Suppressor macrophage treated with lipopolysaccharide for 4 hours (primary cell): ENCODE measurements around the gene C19orf12.
"Not testable (repeated sequence)": the region's sequence is repeated elsewhere in the genome, so short reads cannot be mapped to it uniquely, and the experiment has no call there.

ENCODE experiments used
- DNase-seq: peaks from one replicate; pipeline ENCODE4 v3.0.0-alpha.2; 2020

The C19orf12 gene

DNA sequence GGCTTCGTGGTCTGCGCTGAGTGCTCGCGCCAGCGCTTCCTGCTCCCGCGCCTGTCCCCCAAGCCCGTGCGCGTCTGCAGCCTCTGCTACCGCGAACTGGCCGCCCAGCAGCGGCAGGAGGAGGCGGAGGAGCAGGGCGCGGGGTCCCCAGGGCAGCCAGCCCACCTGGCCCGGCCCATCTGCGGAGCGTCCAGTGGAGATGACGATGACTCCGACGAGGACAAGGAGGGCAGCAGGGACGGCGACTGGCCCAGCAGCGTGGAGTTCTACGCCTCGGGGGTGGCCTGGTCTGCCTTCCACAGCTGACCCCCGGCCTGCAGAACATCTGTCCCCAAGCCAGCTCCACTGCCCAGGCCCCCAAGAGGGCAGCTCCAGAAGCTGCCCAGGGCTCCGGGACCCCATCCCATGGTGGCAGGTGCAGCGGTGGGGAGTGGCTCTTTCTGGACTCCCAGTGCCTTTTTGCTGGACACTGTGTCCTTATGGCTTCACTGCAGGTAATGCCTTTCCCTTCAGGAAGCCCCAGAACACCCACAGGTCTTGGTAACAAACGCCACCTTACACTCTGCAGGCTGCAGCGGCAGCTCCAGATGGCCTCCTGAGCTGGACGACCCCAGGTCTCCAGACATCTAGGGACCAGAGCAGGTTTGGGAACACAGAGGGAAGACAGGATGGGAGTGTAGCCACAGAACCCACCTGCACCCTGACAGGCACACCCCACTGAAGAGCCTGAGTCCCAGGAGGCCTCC lies 40.5 kb downstream of the C19orf12 start:
- DNase-seq = no peak

DNA sequence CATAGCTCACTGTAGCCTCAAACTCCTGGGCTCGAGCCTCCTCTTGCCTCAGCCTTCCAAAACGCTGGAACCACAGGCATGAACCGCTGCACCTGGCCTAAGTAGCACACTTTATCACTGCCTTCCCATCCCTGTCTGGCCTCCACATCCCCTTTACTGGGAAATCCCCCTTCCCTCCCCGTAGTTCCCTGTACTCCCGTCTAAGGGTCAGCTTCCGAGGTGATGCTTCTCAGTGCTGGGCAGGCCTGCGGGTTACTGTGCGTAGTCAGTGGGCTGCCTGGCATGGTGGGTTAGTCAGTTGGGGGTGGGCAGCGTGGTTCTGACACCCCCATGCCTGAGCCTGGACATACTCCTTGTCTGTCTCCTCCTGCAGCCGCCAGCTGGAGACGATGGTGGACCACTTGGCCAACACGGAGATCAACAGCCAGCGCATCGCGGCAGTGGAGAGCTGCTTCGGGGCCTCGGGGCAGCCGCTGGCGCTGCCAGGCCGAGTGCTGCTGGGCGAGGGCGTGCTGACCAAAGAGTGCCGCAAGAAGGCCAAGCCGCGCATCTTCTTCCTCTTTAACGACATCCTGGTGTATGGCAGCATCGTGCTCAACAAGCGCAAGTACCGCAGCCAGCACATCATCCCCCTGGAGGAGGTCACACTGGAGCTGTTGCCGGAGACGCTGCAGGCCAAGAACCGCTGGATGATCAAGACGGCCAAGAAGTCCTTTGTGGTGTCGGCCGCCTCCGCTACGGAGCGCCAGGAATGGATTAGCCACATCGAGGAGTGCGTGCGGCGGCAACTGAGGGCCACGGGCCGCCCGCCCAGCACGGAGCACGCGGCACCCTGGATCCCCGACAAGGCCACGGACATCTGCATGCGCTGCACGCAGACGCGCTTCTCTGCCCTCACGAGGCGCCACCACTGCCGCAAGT lies 41.4 kb downstream of the C19orf12 start:
- no peak for DNase-seq

DNA sequence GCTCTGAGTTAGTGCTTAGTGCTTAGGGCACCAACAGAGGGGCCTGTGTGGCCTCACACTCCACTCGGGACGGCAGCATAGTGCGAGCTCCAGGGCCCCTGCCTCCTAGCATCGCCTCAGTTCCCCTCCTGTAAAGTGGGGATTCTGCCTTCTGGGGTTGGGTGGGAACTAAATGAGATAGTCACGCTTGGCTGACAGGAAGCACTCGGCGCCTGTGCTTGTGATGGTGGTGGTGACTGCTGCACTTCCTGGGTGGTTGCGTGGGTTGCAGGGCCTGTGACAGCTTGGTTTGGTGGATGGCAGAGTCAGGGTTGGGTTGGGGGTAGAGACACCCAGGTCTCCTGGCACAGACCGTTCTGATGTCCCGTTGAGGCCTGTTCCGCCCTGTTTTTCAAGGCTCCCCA lies 42.1 kb downstream of the C19orf12 start:
- DNase-seq = peak; percentile 38

DNA sequence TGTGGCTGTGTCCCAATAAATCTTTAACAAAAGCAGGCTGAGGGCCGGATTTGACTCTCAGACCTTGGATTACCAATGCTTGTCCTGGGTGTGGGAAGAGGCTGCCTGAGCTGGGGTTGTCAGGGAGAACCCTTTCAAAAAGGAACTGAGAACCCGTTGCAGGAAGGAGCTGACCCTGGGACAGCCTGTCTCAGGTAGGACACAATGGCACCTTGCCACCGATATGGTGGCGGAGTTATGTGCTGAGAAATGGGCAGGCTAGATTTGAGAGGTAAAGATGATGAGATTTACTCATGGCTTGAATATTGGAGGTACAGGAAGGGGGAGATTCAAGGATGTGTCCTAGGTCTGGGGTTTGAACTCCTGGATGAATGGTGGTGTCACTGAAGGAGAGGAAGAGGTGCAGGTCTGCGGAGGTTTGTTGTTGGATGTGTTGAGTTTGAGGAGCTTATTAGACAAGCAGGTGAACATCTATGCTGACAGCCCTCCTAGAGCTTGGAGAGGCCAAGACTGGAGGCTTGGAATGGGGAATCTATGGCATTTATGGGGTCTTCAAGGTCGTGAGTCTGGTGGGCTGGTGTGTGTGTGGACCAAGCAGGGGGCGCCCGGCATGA lies 42.6 kb downstream of the C19orf12 start:
- DNase-seq = no peak

DNA sequence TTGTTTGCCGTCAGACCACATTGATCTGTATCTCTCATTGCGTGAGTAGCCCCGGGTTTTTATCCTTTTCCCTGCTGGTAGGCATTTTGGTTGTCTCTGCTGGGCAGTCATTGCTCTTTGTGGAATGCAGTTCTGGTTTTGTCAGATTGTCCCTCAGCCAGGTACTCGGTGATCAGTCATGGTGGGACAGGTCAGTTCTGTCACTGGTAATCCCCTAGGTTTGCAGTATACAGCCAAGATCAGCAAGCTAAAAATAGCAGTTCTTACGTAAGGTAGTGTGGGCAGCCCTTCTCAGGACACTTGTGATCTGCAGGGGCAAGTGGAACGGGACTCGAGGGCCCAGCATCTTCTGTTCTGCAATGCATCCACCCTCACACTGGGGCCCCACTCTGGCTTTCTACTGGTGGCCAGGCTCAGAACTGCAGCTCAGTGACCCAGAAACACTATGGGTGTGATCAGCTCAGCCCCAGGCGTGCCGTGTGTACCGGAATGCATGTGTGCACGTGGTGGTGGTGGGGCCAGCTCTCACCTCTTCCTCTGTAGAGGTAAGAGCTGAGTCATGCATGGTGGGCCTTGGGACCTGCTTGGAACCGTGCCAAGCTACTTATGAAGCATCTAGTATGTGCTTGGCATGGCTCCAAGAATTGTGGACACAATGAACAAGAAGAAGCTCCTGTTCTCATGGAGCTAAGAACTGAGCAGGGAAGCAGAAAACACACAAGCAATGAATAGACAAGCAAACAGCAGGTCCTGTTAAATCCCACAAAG lies 43.5 kb downstream of the C19orf12 start:
- peak; percentile 27 for DNase-seq

DNA sequence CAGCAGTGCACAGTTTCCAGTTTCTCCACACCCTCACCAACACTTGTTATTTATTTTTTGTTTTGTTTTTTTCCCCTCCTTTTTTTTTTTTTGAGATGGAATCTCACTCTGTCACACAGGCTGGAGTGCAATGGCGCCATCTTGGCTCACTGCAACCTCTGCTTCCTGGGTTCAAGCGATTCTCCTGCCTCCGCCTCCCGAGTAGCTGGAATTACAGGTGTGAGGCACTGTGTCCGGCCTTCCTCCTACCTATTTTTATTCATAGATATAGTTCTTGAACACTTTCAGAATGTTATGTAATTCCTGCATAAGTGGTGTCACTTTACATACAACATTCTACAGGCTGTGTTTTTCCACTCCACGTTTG lies 44.1 kb downstream of the C19orf12 start:
- not testable (repeated sequence) for DNase-seq

DNA sequence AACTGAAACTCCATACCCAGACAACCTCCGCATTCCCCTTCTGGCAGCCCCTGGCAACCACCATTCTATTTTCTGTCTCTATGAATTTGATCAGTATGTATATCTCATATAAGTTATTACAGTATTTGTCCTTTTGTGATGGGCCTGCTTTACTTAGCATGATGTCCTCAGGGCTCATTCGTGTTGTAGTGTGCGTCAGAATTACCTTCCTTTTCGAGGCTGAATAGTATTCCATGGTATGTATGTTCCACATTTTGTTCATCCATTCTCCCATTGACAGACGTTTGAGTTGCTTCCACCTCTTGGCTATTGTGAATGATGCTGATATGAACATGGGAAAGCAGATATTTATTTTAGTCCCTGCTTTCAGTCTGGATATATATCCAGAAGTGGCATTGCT lies 44.8 kb downstream of the C19orf12 start:
- no peak for DNase-seq

DNA sequence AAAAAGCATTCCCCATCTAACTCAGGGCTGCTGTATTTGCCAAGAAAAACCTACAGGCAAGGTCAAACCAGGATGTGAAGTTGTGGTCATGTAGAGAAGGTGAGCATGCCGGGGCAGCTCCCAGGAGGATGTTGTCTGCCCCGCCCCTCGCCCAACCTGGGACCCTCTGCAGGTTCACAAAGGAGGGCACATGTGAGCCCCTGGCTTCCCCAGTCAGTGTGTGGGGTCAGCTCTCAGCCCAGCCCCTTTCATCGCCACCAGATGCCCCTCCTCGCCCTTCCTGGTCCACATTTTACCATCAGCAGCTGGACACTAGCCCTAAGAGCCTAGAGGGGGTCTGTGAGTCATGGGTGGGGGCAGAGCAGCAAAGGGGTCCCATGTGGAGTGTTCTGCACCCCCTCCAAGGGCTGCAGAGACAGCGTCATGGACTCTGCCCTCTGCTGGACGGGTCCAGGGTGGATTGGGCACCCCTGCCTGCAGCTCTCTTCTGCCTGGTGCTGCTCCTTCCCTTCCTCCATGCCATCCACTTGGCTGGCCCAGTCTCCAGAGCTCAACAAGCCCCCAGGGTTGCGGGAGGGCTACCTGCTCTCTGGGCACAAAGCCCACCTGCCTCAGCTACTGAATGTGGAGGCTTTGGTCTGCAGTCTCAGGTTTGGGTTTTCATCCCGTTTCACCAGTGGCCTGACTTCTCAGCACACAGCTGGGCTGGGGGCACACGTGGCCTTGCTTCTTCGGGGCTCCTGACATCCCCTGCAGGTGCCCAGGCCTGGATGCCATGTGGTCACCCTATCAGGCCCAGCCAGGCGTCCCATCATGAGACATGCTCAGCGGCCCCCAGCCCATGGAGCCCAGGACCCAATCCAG lies 46.1 kb downstream of the C19orf12 start:
- no peak for DNase-seq

DNA sequence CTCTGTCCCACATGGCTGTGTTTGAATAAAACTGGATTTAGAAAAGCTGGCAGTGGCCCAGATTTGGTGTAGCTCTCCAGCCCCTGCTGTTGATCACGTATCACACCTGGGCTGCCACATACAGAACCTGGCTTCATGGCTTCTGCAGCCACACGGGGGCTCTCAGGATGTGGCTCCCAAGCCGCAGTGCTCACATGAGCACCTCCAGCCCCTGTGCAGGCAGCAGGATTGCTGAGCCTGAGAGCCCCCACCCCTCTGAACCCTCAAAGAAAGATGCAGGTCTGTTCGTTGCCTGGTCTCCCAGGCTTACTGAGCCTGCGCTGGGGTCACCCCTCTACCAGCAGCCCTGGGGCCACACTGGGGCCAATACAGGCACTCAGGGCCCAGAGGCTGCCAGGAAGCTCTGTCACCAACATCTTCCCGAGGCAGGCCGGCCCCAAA lies 47.1 kb downstream of the C19orf12 start:
- DNase-seq = no peak

DNA sequence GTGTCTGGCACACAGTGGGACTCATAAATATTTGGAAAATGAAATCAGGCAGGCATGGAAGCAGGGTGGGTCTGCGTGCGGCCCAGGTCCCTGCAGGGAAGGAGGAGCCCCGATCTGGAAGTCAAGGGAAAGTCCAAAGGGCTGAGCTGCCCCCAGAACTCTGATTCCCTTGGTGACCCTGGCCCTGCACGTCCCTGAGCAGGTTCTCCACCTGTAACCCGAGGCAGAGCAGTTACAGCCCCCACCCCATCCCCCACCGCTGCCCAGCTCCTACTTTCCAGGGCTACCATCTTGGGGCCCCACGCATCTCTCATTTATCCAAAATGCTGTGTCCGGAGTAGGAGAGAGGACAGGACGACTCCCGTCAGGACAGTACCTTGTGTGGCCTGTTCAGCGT lies 47.7 kb downstream of the C19orf12 start:
- no peak for DNase-seq

DNA sequence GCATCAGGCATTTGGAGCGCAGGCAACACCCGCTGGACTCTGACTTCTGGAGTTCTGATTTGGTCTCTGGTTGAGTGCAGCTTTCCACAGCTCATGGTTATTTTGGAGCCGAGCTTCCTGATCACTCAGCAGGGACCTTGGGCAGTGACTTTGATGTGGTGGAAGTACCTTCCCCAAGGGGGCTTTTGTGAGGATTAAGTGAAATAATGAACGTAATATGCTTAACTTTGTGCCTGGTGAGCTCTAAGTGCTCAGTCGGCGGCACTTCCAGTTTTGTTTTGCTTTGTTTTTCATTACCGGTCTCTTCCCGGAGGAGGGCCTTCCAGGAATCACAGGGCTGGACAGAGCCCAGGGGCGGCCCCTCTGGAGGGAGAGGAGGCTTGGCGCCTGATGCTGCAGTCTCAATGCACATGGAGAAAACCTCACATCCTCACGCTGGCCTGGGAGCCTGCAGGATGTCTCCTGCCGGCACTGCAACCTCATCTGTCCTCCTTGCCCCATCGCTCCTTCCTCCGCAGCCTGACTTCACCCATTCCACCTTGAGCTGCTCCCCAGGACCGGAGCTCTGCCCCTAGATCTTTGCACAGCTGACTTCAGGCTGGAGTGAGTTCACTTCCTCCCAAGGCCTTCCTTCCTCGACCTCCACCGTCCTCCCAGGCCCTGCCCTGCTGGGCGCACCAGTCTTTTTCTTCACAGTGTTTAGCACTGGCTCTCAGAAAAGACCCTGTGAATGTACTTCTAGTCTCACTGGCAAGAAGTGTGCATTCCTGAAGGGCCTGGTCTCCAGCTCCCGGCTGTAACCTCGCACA lies 48.3 kb downstream of the C19orf12 start:
- DNase-seq = peak; percentile 30

DNA sequence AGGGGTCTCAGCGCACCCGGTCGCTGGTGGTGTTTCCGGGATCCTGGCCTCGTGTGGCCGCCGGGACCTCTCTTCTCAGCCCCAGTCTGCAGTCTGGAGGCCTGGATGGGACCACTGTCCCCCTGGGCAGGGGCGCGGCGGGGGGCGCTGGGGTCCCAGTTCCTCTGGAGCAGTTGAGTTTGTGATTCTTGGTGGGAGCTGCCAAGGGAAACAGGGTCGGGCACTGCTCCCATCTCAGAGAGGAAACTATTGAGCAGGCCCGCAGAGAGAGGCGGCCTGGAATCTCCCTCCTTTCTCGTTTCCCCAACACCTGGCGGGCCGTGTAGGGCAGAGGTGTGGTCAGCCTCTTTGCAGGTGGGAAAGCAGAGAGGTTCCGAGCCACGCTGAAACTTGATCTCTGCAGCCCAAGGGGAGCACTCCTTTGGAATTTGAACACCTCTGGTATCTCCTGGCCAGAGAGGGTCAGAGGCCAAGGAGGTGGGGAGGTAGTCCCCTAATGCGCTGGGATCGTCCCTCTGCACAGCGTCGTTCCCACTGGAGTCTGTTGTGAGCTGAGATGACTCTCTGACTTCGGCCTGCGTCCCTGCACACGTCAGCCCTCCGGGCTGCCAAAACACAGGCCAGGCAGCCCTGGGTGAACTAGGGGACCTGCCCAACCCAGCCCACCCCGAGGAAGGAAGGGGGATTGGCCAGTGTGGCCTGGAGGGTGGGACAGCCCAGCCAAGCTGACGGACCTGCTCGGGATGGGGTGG lies 49.1 kb downstream of the C19orf12 start:
- no peak for DNase-seq

DNA sequence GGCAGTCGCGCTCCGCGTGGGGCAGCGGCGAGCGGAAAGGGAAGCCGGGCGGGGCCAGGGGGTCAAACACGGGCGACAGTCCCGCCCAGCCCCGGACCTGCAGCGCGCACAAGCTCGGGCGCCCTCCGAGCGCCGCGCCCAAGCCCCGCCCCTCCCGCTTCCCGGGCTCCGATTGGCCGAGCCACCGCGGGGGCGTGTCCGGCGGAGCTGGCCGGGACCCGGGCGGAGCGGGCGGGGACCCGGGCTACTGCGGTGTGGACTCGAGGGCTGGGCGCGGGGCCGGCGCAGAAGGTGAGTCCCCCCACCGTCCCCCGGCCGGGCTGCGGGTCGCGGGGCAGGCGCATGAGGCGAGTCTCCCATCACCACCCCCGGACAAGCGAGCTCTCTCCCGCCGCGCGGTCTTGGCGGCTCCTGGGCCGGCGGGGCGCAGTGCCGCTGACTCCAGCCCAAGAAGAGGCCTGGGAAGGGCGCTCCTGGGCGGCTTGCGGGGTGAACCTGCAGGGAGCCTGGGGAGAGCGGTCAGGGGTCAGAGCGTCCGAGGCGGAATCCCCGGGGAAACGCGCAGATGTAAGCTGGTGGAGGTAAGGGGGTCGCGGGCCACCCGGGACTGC lies 49.7 kb downstream of the C19orf12 start, which contains the start of gene PLEKHF1:
PLEKHF1 (plus strand) TSS at position 247 of the 611 bp plus-strand sequence. CDS start 8,379 bp downstream, outside the sequence.
- DNase-seq = peak; percentile 91

DNA sequence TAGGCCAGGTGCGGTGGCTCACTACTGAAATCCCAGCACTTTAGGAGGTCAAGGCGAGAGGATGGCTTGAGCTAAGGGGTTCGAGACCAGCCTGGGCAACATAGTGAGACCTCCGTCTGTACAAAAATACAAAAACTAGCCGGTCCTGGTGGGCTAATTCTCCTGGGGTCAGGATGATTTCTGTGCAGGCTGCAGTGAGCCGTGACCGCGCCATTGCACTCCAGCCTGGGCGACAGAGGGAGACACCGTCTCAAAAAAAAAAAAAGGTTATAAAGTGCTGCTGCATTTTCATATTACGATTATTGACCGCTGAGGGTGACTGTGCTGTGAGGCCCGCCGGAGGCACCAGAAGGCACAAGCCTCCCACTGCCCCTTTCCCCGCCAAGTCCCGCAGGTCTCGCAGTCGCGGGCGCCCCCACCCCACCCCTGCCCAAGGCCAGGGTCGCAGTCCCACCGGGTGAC lies 50.3 kb downstream of the C19orf12 start:
- no peak for DNase-seq

DNA sequence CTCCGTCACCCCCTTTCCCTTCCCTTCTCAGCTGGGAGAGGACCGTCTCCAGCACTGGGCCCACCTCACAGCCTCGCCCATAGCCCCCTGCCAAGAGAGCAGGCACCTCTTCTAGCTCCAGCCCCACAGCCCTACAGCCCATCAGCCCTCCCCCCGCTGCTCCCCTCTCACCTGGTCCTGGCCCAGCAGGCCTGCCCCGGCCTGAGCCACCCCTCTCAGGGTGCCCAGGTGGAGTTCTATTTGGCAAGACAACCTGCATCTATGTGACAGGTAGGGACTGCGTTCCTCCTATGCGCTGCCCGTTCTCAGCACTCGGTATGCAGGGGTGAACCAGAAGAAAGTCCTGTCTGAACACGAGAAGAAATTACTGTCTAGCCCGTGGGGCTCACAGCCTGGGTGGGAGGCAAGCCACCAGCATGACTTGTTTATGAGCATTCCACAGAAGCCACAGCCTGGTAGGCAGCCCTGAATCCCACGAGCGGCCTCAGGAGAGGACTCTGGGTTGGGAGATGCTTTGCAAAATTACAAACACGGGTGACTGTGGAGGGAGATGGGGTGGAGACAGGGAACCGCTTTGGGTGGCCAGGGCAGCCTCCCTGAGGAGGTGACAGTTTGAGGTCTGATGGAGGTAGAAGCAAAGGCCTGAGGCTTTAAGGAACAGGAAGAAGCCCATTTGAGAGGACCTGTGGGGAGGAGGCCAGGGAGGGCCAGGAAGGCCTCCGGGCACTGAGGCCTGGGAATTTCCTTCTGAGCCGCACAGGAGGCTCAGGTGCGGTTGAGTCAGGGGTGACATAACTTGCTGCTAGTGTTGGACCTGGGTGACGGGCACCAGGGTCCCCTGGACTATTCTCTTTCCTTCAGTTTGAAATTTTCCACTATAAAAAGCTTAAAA lies 51.0 kb downstream of the C19orf12 start:
- DNase-seq = no peak

DNA sequence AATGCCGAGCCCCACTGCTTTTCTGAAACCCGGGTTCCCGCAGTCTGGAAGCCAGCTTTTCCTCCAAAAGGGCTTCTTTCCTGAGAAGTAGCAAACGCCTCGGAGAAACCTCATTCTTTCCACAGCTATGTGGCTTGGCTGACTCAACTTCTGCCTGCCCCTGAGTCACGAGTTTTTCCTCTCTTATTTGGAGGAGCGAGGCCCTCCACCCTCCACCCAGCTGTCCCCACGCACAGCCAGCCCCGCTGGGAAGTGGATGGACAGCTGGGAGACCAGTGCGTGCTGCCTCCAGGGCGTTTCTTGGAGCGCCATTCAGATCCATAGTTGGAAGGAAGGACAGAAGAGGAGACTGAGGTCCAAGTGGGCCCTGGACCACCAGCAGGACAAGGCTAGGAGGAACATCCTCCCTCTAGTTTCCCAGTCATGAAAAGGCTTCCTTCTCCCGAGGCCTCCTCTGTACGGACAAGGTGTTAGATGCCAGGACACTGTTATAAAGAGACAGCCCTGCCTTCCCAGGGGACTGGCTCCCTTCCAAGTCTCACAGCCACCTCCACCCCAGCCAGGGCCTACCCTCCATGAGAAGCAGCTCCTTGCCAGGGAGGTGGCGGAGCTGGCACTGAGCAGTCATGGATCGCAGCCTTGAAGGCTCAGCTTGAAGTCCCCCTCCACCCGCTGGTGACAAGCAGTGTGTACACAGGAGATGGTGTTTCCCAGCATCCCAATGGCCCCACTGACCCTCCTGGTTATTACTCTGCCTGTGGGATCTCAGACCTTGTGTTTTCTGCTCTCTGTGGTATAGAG lies 52.3 kb downstream of the C19orf12 start:
- peak; percentile 37 for DNase-seq

DNA sequence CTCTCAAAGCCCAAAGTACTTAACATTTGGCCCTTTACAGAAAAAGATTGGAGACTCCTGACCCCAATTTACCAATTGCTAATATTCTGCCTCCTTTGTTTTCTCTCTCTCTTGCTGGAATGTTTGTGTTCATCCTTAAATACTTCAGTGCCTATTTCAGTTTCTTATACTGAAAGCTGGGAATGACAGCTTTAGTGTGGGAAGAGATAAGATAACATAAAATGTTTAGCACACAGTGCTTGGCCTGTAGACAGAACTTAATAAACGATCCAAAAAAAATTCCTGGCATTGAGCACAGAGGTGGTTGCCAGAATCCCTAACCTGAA lies 52.8 kb downstream of the C19orf12 start:
- no peak for DNase-seq

DNA sequence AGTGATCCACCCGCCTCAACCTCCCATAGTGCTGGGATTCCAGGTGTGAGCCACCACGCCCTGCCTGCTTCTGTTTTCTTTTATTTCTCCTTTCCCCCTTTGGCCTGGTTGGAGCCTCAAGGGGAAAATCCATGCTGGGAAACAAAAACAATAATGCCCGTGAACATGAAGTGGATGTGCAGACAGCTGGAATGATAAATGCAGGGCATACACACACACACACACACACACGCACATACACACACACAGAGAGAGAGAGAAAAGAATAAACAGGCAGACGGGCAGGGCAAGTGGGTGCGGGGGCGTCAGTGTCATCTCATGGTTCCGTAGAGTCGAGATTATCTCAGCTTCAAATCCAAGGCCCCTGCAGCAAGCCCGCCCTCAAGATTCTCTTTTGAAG lies 54.2 kb downstream of the C19orf12 start:
- DNase-seq = no peak
